HL-60 (cell line): Measurements from ENCODE around the gene FMNL2.

Experiments used
- CTCF ChIP-seq: IDR thresholded peaks from one replicate; pipeline ENCODE4 v1.5.1; 2011; ENCODE audit warnings: low read length, control low read depth, inconsistent platforms; ENCODE audit not compliant: insufficient read depth
- GABPA ChIP-seq: IDR thresholded peaks from 2 replicates; pipeline ENCODE4 v1.6.1; 2012; ENCODE audit warnings: low read depth
- POLR2AphosphoS5 ChIP-seq: IDR thresholded peaks from 2 replicates; pipeline ENCODE4 v1.6.1; 2012; ENCODE audit warnings: low read depth
- SPI1 ChIP-seq: IDR thresholded peaks from 2 replicates; pipeline ENCODE4 v1.6.1; 2012; ENCODE audit warnings: low read depth, mild to moderate bottlenecking, borderline replicate concordance
- TF ChIP-seq, protein P1 (sequence below): IDR thresholded peaks from 2 replicates; pipeline ENCODE4 v1.6.1; 2012; ENCODE audit warnings: low read depth; ENCODE audit not compliant: insufficient replicate concordance

DNA sequence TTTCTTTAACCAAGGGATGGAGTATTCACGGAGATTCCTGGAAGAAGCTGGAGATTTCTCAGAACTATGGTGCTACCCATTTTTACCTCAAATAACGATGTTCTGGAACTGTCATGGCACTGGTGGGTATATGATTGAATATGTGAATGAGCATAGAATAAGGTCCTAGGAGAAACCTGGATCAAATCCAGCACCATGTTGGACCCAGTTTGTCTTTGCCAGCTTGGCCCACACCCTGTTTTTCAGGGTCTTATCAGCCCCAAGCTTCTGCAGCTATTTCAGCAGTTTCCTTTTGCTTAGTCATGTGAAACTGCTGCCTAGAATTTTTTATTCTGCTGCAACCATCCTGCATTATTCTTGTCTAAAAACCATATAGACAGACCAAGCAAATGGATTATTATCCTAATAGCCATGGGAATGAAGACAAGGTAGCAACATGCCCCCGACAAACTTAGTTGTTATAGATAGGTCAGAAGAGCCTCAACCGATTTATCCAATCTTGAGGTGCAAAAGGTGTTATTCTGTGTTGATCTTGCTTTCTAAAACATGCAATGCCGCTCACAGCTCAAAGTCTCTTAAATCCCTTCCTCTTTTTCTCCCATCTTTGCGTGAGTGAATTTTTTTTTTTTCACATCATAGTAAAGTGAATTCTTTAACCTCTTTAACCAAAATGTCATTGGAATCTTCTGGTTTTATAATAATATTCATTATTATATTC, 248.7 kb downstream of the FMNL2 start:
- no peak for TF ChIP-seq CTCF
- TF ChIP-seq, protein P1, sequence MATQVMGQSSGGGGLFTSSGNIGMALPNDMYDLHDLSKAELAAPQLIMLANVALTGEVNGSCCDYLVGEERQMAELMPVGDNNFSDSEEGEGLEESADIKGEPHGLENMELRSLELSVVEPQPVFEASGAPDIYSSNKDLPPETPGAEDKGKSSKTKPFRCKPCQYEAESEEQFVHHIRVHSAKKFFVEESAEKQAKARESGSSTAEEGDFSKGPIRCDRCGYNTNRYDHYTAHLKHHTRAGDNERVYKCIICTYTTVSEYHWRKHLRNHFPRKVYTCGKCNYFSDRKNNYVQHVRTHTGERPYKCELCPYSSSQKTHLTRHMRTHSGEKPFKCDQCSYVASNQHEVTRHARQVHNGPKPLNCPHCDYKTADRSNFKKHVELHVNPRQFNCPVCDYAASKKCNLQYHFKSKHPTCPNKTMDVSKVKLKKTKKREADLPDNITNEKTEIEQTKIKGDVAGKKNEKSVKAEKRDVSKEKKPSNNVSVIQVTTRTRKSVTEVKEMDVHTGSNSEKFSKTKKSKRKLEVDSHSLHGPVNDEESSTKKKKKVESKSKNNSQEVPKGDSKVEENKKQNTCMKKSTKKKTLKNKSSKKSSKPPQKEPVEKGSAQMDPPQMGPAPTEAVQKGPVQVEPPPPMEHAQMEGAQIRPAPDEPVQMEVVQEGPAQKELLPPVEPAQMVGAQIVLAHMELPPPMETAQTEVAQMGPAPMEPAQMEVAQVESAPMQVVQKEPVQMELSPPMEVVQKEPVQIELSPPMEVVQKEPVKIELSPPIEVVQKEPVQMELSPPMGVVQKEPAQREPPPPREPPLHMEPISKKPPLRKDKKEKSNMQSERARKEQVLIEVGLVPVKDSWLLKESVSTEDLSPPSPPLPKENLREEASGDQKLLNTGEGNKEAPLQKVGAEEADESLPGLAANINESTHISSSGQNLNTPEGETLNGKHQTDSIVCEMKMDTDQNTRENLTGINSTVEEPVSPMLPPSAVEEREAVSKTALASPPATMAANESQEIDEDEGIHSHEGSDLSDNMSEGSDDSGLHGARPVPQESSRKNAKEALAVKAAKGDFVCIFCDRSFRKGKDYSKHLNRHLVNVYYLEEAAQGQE = no peak
- TF ChIP-seq POLR2AphosphoS5 = no peak
- no peak for TF ChIP-seq GABPA
- TF ChIP-seq SPI1 = no peak
